NCI-H2171 treated with DMSO at 0.1 percent for 48 hours (cell line): ENCODE measurements around the gene DFFB.

Experiments used
- DNase-seq: peaks from one replicate; lab custom pipeline; 2025; lab: John Stamatoyannopoulos, UW

Gene DFFB

GRCh38 chr1:3896396-3897000 is 39.2 kb downstream of the DFFB start:
- DNase-seq: no peak

- no peak for DNase-seq
Measured at GRCh38 chr1:3898475-3898735, 41.1 kb downstream of the DFFB start.

GRCh38 chr1:3898994-3899753 is 41.9 kb downstream of the DFFB start:
- peak; percentile 33 for DNase-seq

- no peak for DNase-seq
Measured at GRCh38 chr1:3899754-3900149, 42.5 kb downstream of the DFFB start.

- peak; percentile 99 for DNase-seq
Measured at GRCh38 chr1:3900150-3900968, 43.1 kb downstream of the DFFB start, which contains the start of gene C1orf174. Gene C1orf174, minus strand, starts transcription at chr1:3900272. Its CDS starts 86 bp downstream, at chr1:3900186.

- DNase-seq: no peak
Measured at GRCh38 chr1:3900969-3901529, 43.8 kb downstream of the DFFB start.

- no peak for DNase-seq
Measured at GRCh38 chr1:3902111-3902511, 44.8 kb downstream of the DFFB start.

- DNase-seq: peak; percentile 81
Measured at GRCh38 chr1:3902571-3903091, 45.4 kb downstream of the DFFB start.

GRCh38 chr1:3903141-3904005 is 46.1 kb downstream of the DFFB start:
- no peak for DNase-seq

- no peak for DNase-seq
Measured at GRCh38 chr1:3904006-3904842, 46.9 kb downstream of the DFFB start.

- no peak for DNase-seq
Measured at GRCh38 chr1:3904843-3905185, 47.5 kb downstream of the DFFB start.

GRCh38 chr1:3905266-3905952 is 48.1 kb downstream of the DFFB start:
- DNase-seq: no peak

- no peak for DNase-seq
Measured at GRCh38 chr1:3905953-3906671, 48.8 kb downstream of the DFFB start.

GRCh38 chr1:3906672-3907020 is 49.4 kb downstream of the DFFB start:
- no peak for DNase-seq

- DNase-seq: no peak
Measured at GRCh38 chr1:3907031-3907534, 49.8 kb downstream of the DFFB start.

- DNase-seq: no peak
Measured at GRCh38 chr1:3907621-3908165, 50.4 kb downstream of the DFFB start.

GRCh38 chr1:3908886-3909517 is 51.7 kb downstream of the DFFB start:
- no peak for DNase-seq

- no peak for DNase-seq
Measured at GRCh38 chr1:3909615-3910014, 52.3 kb downstream of the DFFB start.
